MM.1S (cell line): Measurements from ENCODE around the gene VPS18.

Source experiments
- DNase-seq: peaks from one replicate; pipeline ENCODE4 v3.0.0-alpha.2; 2015
- H2AFZ ChIP-seq: fragments of 300-600 bp; sonication (generic); 2 replicates; pipeline ENCODE4 v1.6.0; 2016; ENCODE audit warnings: antibody characterized with exemption, low read length
- H3F3A ChIP-seq: fragments of 300-600 bp; sonication (generic); 2 replicates; pipeline ENCODE4 v1.6.1; 2016; ENCODE audit warnings: mild to moderate bottlenecking, antibody characterized with exemption, low read length, moderate library complexity, mixed read lengths; ENCODE audit not compliant: insufficient read depth
- H3K27ac ChIP-seq: fragments of 300-600 bp; sonication (generic); 2 replicates; pipeline ENCODE4 v1.5.1; 2016; ENCODE audit warnings: mild to moderate bottlenecking, low read length
- H3K27me3 ChIP-seq: fragments of 300-600 bp; sonication (generic); replicated peaks from 2 replicates; pipeline ENCODE4 v1.6.0; 2016; ENCODE audit warnings: low read length; ENCODE audit not compliant: insufficient read depth
- H3K36me3 ChIP-seq: fragments of 300-600 bp; sonication (generic); replicated peaks from 2 replicates; pipeline ENCODE4 v1.6.1; 2016; ENCODE audit warnings: mild to moderate bottlenecking, low read length, mixed read lengths; ENCODE audit not compliant: insufficient read depth
- H3K4me1 ChIP-seq: fragments of 300-600 bp; sonication (generic); 2 replicates; pipeline ENCODE4 v1.6.1; 2016; ENCODE audit warnings: low read length, mixed read lengths
- H3K4me2 ChIP-seq: fragments of 300-600 bp; sonication (generic); 2 replicates; pipeline ENCODE4 v1.6.0; 2016; ENCODE audit warnings: low read depth, low read length
- H3K4me3 ChIP-seq: fragments of 300-600 bp; sonication (generic); 2 replicates; pipeline ENCODE4 v1.5.1; 2016; ENCODE audit warnings: low read length, mixed read lengths
- H3K79me2 ChIP-seq: fragments of 300-600 bp; sonication (generic); 2 replicates; pipeline ENCODE4 v1.6.1; 2016; ENCODE audit warnings: mixed run types, low read length, mixed read lengths
- H3K9ac ChIP-seq: fragments of 300-600 bp; sonication (generic); 2 replicates; pipeline ENCODE4 v1.6.1; 2016; ENCODE audit warnings: low read length, mixed read lengths
- H3K9me2 ChIP-seq: fragments of 300-600 bp; sonication (generic); replicated peaks from 2 replicates; pipeline ENCODE4 v1.6.1; 2016; ENCODE audit warnings: mild to moderate bottlenecking, low read length, mixed read lengths; ENCODE audit not compliant: insufficient read depth
- H3K9me3 ChIP-seq: fragments of 300-600 bp; sonication (generic); replicated peaks from 2 replicates; pipeline ENCODE4 v1.6.1; 2016; ENCODE audit warnings: mild to moderate bottlenecking, low read length, mixed read lengths; ENCODE audit not compliant: insufficient read depth
- H4K20me1 ChIP-seq: fragments of 300-600 bp; sonication (generic); 2 replicates; pipeline ENCODE4 v1.6.1; 2016; ENCODE audit warnings: mild to moderate bottlenecking, low read length, moderate library complexity, mixed read lengths; ENCODE audit not compliant: insufficient read depth
- EZH2 ChIP-seq: fragments of 300-600 bp; sonication (generic); optimal IDR thresholded peaks from 2 replicates; pipeline ENCODE3; 2017; ENCODE audit warnings: low read depth, mild to moderate bottlenecking, antibody characterized with exemption, low read length, mixed read lengths
- EZH2phosphoT487 ChIP-seq: fragments of 300-600 bp; sonication (generic); IDR thresholded peaks from 2 replicates; pipeline ENCODE4 v1.6.1; 2018; ENCODE audit warnings: antibody characterized with exemption, low read length
- TF ChIP-seq, protein P1 (sequence below): fragments of 300-600 bp; sonication (generic); IDR thresholded peaks from 2 replicates; pipeline ENCODE4 v1.5.1; 2016; ENCODE audit warnings: antibody characterized with exemption, low read length, mixed read lengths

VPS18 gene

GRCh38 chr15:40850576-40851112, 43.6 kb upstream of the VPS18 start:
- DNase-seq, result no peak
- H3K27ac ChIP-seq, result no peak overlapping the region
- no peak overlapping the region for H3K4me3 ChIP-seq
- peaks cover 49% of the 10 kb centered on the region for H3K79me2 ChIP-seq
- H3K9me3 ChIP-seq, result no peaks in the 10 kb centered on the region
- no peak overlapping the region for H3K9ac ChIP-seq
- H4K20me1 ChIP-seq, result no peaks in the 10 kb centered on the region
- H3K4me2 ChIP-seq, result no peak overlapping the region
- H3K27me3 ChIP-seq, result no peaks in the 10 kb centered on the region
- H3F3A ChIP-seq, result peaks cover 2% of the 10 kb centered on the region; the same call in 1 of the 2 replicates
- H3K4me1 ChIP-seq, result peaks cover 21% of the 10 kb centered on the region
- no peak overlapping the region for H2AFZ ChIP-seq
- H3K36me3 ChIP-seq, result no peaks in the 10 kb centered on the region
- no peaks in the 10 kb centered on the region for H3K9me2 ChIP-seq
- no peak for TF ChIP-seq EZH2
- TF ChIP-seq EZH2phosphoT487, result no peak
- TF ChIP-seq, protein P1, sequence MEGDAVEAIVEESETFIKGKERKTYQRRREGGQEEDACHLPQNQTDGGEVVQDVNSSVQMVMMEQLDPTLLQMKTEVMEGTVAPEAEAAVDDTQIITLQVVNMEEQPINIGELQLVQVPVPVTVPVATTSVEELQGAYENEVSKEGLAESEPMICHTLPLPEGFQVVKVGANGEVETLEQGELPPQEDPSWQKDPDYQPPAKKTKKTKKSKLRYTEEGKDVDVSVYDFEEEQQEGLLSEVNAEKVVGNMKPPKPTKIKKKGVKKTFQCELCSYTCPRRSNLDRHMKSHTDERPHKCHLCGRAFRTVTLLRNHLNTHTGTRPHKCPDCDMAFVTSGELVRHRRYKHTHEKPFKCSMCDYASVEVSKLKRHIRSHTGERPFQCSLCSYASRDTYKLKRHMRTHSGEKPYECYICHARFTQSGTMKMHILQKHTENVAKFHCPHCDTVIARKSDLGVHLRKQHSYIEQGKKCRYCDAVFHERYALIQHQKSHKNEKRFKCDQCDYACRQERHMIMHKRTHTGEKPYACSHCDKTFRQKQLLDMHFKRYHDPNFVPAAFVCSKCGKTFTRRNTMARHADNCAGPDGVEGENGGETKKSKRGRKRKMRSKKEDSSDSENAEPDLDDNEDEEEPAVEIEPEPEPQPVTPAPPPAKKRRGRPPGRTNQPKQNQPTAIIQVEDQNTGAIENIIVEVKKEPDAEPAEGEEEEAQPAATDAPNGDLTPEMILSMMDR, result no peak

DNA sequence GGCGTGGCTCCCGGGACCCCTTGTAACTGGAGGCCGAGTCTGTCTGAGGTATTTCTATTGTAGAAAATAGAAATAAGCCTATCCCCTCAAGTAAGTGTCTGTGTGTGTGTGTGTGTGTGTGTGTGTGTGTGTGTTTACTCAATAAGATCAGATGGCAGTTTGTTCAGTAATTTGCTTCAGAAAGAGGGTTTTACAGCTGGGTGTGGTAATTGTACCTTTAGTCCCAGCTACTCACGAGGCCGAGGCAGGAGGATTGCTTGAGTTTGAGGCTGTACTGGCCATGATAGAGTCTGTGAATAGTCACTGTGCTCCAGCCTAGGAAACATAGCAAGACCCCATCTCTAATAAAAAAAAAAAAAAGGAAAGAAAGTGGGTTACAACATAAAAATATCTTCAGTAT, 41.7 kb upstream of the VPS18 start:
- H3K9me3 ChIP-seq, result no peaks in the 10 kb centered on the region
- H3K27me3 ChIP-seq, result no peaks in the 10 kb centered on the region
- peaks cover 2% of the 10 kb centered on the region; the same call in 1 of the 2 replicates for H3K4me1 ChIP-seq
- H3F3A ChIP-seq, result no peaks in the 10 kb centered on the region
- H3K79me2 ChIP-seq, result peaks cover 30% of the 10 kb centered on the region
- no peaks in the 10 kb centered on the region for H3K36me3 ChIP-seq
- H3K9me2 ChIP-seq, result no peaks in the 10 kb centered on the region
- no peak overlapping the region for H3K4me3 ChIP-seq
- TF ChIP-seq EZH2phosphoT487, result no peak
- TF ChIP-seq, protein P1, result no peak
- TF ChIP-seq EZH2, result no peak
- H4K20me1 ChIP-seq, result no peaks in the 10 kb centered on the region
- no peak overlapping the region for H3K4me2 ChIP-seq
- no peak overlapping the region for H2AFZ ChIP-seq
- no peak overlapping the region for H3K9ac ChIP-seq
- no peak overlapping the region for H3K27ac ChIP-seq
- no peak for DNase-seq

- Histone ChIP-seq H3K27me3 (no peaks in the 10 kb centered on the region), H3K36me3 (no peaks in the 10 kb centered on the region), H3K79me2 (peaks cover 22% of the 10 kb centered on the region)
These were observed 40.9 kb upstream of the VPS18 start for GRCh38 chr15:40853241-40853890.

More at GRCh38 chr15:40853241-40853890, 40.9 kb upstream of the VPS18 start:
- Histone ChIP-seq H3F3A (no peaks in the 10 kb centered on the region), H3K4me3 (no peak overlapping the region), H3K4me1 (no peaks in the 10 kb centered on the region), H2AFZ (no peak overlapping the region), H3K9me3 (no peaks in the 10 kb centered on the region), H3K9ac (no peak overlapping the region), H3K4me2 (no peak overlapping the region), H3K9me2 (no peaks in the 10 kb centered on the region), H3K27ac (no peak overlapping the region), H4K20me1 (no peaks in the 10 kb centered on the region)
- no peak for TF ChIP-seq EZH2phosphoT487
- TF ChIP-seq, protein P1, result no peak
- TF ChIP-seq EZH2, result no peak
- DNase-seq, result no peak
